GM23338 (cell line): ENCODE results near the gene SRPX.

Experiments
- CREB1 ChIP-seq: fragments of 250-450 bp; sonication (Bioruptor Pico); IDR thresholded peaks from 2 replicates; pipeline ENCODE4 v1.5.0; 2020; ENCODE audit warnings: low read depth, mild to moderate bottlenecking, moderate library complexity
- CTCF ChIP-seq, 2 experiments: fragments of 200-600 bp in 1 of 2; sonication (generic) in 1 of 2; conservative IDR thresholded peaks; 2 replicates each; pipeline versions ENCODE4 v1.5.1 to v1.6.1; 2016 to 2017; ENCODE audit warnings: antibody characterized with exemption in 2 of 2, low read depth in 2 of 2, mild to moderate bottlenecking in 2 of 2, moderate library complexity in 1 of 2
- EZH2 ChIP-seq: fragments of 200-600 bp; sonication (generic); IDR thresholded peaks from one replicate; pipeline ENCODE4 v1.8.0; 2017; ENCODE audit warnings: antibody characterized with exemption, mild to moderate bottlenecking, low read depth; ENCODE audit not compliant: unreplicated experiment

DNA sequence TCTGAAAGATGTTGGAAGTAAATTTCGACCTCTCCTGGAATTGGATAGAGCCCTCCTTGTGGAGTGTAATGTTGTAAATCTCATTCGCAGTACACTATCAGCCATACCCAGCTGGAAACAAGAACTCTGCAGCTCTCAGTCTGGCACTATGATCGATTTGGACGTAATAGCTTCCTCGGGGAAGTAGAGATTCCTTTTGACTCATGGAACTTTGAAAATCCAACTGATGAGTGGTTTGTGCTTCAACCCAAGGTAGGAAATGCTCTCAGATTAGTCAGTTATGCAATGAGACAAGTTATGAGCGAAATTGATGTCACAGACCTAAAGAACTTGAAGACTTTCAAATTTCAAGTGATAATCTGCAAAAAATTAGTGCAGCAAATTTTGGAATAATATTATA, 110.4 kb downstream of the SRPX start:
- TF ChIP-seq CTCF (conservative IDR thresholded peaks at IDR 0.05; ENCODE audit: low read depth in 2 of 2) (no peak), CREB1 (CRISPR knock-in tag) (no peak), EZH2 (no peak)
